ENCODE data around the gene CDK17.

- TF ChIP-seq, protein P1, sequence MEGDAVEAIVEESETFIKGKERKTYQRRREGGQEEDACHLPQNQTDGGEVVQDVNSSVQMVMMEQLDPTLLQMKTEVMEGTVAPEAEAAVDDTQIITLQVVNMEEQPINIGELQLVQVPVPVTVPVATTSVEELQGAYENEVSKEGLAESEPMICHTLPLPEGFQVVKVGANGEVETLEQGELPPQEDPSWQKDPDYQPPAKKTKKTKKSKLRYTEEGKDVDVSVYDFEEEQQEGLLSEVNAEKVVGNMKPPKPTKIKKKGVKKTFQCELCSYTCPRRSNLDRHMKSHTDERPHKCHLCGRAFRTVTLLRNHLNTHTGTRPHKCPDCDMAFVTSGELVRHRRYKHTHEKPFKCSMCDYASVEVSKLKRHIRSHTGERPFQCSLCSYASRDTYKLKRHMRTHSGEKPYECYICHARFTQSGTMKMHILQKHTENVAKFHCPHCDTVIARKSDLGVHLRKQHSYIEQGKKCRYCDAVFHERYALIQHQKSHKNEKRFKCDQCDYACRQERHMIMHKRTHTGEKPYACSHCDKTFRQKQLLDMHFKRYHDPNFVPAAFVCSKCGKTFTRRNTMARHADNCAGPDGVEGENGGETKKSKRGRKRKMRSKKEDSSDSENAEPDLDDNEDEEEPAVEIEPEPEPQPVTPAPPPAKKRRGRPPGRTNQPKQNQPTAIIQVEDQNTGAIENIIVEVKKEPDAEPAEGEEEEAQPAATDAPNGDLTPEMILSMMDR (IDR thresholded peaks at IDR 0.05; ENCODE audit: control extremely low read depth in 1 of 3, insufficient read depth in 1 of 3, low read depth in 1 of 3, low read length in 3 of 3): no peak
- TF ChIP-seq GABPA (IDR thresholded peaks at IDR 0.05; ENCODE audit: borderline replicate concordance, insufficient read depth, low read length): no peak
- TF ChIP-seq EZH2 (IDR thresholded peaks at IDR 0.05; ENCODE audit: low read depth, low read length, severe bottlenecking): no peak
- no peak for TF ChIP-seq POLR2A (IDR thresholded peaks at IDR 0.05; ENCODE audit: control extremely low read depth in 1 of 2, low read depth in 2 of 2, low read length in 2 of 2)
- TF ChIP-seq NRF1 (IDR thresholded peaks at IDR 0.05; ENCODE audit: low read depth, low read length): no peak
- no peak for TF ChIP-seq ZNF274 (IDR thresholded peaks at IDR 0.05; ENCODE audit: borderline replicate concordance, extremely low read depth, low read length)
- TF ChIP-seq CEBPB (IDR thresholded peaks at IDR 0.05; ENCODE audit: low read depth, low read length): no peak
- no peak for TF ChIP-seq YY1 (IDR thresholded peaks at IDR 0.05; ENCODE audit: low read depth, low read length)
- no peak for TF ChIP-seq EP300 (IDR thresholded peaks at IDR 0.05; ENCODE audit: borderline replicate concordance in 1 of 2, low read depth in 2 of 2, low read length in 2 of 2)
- no peak for TF ChIP-seq TCF12 (IDR thresholded peaks at IDR 0.05; ENCODE audit: low read depth, low read length)
- TF ChIP-seq ATF2 (IDR thresholded peaks at IDR 0.05; ENCODE audit: low read length): no peak
- TF ChIP-seq TEAD4 (IDR thresholded peaks at IDR 0.05; ENCODE audit: low read depth, low read length): no peak
Observed at GRCh38 chr12:96293093-96293492, 107.1 kb downstream of the CDK17 start.
